Measurements from ENCODE around the gene ATP7B. TPM values are rescaled to one million over a fixed set of nuclear protein-coding genes. Genes with fewer than 3 reads are reported as not detected.

The ATP7B gene
- total and polyA plus RNA-seq, 2 of the 4 experiments (the other 2 are of a cell fraction), result 2.7 to 2.9 TPM

GRCh38 chr13:51996641-51997040 lies 14.6 kb downstream of the ATP7B start:
- H2BK15ac ChIP-seq (ENCODE audit: low read depth, low read length), result no peak overlapping the region
- DNase-seq (no peak), ATAC-seq (ENCODE audit: low read depth) (no peak)
- H3K56ac ChIP-seq (ENCODE audit: extremely low read depth, insufficient read depth, low read length), result no peak overlapping the region
- no peak overlapping the region for H3K4me2 ChIP-seq (ENCODE audit: low read depth, low read length)
- no peak overlapping the region for H3K23ac ChIP-seq (ENCODE audit: low read depth, low read length)
- ChIA-PET POLR2A (ENCODE audit: unreplicated experiment) (no interaction called here), CTCF (interaction anchor here (0.7 kb wide), 1 partner anchor 13 kb away, joined by 3 read pairs; no protein-coding TSS in a partner anchor)
- in situ Hi-C loops (cut with MboI; ENCODE audit: low sequenced_read_pairs) (no loop called here), intact Hi-C loops (cut with micrococcal nuclease) (no loop called here), dilution Hi-C loops (cut with HindIII; ENCODE audit: low sequenced_read_pairs, unreplicated experiment) (no loop called here)
- no peaks in the 10 kb centered on the region for H3K9me1 ChIP-seq (ENCODE audit: insufficient read depth, low read length)
- H2BK120ac ChIP-seq (ENCODE audit: low read depth, low read length), result no peak overlapping the region
- H3K4me3 ChIP-seq (ENCODE audit: insufficient read depth, low read depth, low read length), result no peak overlapping the region
- H2BK5ac ChIP-seq (ENCODE audit: low read depth, low read length, poor library complexity, severe bottlenecking), result no peak overlapping the region
- no peak overlapping the region for H4K91ac ChIP-seq (ENCODE audit: insufficient read depth, low read depth, low read length)
- no peak overlapping the region for H3K14ac ChIP-seq (replicated peaks; ENCODE audit: low read depth, low read length)
- H3K27ac ChIP-seq (ENCODE audit: insufficient read depth, low read length), result no peak overlapping the region
- H2AK9ac ChIP-seq (replicated peaks; ENCODE audit: low read depth, low read length, poor library complexity), result no peak overlapping the region
- H3K36me3 ChIP-seq (ENCODE audit: control insufficient read depth, insufficient read depth, low read length), result no peaks in the 10 kb centered on the region
- no peak overlapping the region for H4K5ac ChIP-seq (ENCODE audit: low read depth, low read length)
- no peak overlapping the region for H2BK20ac ChIP-seq (ENCODE audit: low read depth, low read length)
- WGBS, 2 experiments (ENCODE audit: extremely low coverage in 2 of 2, insufficient read length in 1 of 2), result no CpG with 5 or more reads among the region's 4 CpGs
- BruUV-seq (replicated peaks), result no TSS peak
- H2AFZ ChIP-seq (replicated peaks; ENCODE audit: low read length, poor library complexity), result no peak overlapping the region
- H3K9ac ChIP-seq (ENCODE audit: low read depth, low read length), result no peak overlapping the region
- H2AK5ac ChIP-seq (ENCODE audit: low read depth, low read length), result no peak overlapping the region
- H3K9me3 ChIP-seq (ENCODE audit: control insufficient read depth, insufficient read depth, low read length), result no peaks in the 10 kb centered on the region
- TF ChIP-seq RFX5 (IDR thresholded peaks at IDR 0.05; ENCODE audit: low read depth, low read length) (no peak), MAFK (IDR thresholded peaks at IDR 0.05; ENCODE audit: low read depth, low read length) (no peak), RCOR1 (IDR thresholded peaks at IDR 0.05; ENCODE audit: insufficient replicate concordance, low read length) (no peak), SMC3 (IDR thresholded peaks at IDR 0.05; ENCODE audit: low read depth, low read length) (no peak), MAZ (IDR thresholded peaks at IDR 0.05; ENCODE audit: borderline replicate concordance, low read depth, low read length) (no peak), CTCF (conservative IDR thresholded peaks at IDR 0.05; ENCODE audit: low read depth, low read length) (no peak), FOS (IDR thresholded peaks at IDR 0.05; ENCODE audit: low read depth, low read length) (no peak), RAD21 (IDR thresholded peaks at IDR 0.05; ENCODE audit: low read length) (no peak), MXI1 (IDR thresholded peaks at IDR 0.05; ENCODE audit: borderline replicate concordance, low read depth, low read length) (no peak), CEBPB (IDR thresholded peaks at IDR 0.05; ENCODE audit: low read depth, low read length) (no peak), USF2 (IDR thresholded peaks at IDR 0.05; ENCODE audit: low read depth, low read length) (no peak), POLR2A (IDR thresholded peaks at IDR 0.05; ENCODE audit: low read depth, low read length) (no peak)
- peaks cover 5% of the 10 kb centered on the region; the same call in 1 of the 2 replicates for H4K20me1 ChIP-seq (ENCODE audit: insufficient read depth, low read length)
- H3K4me1 ChIP-seq (ENCODE audit: control insufficient read depth, insufficient read depth, low read length), result peaks cover 12% of the 10 kb centered on the region
- H3K4ac ChIP-seq (ENCODE audit: low read depth, low read length), result no peak overlapping the region
- H3K18ac ChIP-seq (ENCODE audit: low read depth, low read length), result no peak overlapping the region
- H3K27me3 ChIP-seq (ENCODE audit: control insufficient read depth, insufficient read depth, low read length), result peaks cover 48% of the 10 kb centered on the region
- H4K8ac ChIP-seq (ENCODE audit: low read depth in 2 of 2, low read length in 2 of 2), result no peak overlapping the region
- H3K79me1 ChIP-seq (ENCODE audit: low read depth in 1 of 2, low read length in 2 of 2), result no peaks in the 10 kb centered on the region

All from IMR-90 (cell line).